ENCODE data around the gene ZNF234. TPM values are rescaled to one million over a fixed set of nuclear protein-coding genes. Genes with fewer than 3 reads are reported as not detected.

Gene ZNF234
- total RNA-seq, 1 experiment from 2014 or later: 6.4 TPM

DNA sequence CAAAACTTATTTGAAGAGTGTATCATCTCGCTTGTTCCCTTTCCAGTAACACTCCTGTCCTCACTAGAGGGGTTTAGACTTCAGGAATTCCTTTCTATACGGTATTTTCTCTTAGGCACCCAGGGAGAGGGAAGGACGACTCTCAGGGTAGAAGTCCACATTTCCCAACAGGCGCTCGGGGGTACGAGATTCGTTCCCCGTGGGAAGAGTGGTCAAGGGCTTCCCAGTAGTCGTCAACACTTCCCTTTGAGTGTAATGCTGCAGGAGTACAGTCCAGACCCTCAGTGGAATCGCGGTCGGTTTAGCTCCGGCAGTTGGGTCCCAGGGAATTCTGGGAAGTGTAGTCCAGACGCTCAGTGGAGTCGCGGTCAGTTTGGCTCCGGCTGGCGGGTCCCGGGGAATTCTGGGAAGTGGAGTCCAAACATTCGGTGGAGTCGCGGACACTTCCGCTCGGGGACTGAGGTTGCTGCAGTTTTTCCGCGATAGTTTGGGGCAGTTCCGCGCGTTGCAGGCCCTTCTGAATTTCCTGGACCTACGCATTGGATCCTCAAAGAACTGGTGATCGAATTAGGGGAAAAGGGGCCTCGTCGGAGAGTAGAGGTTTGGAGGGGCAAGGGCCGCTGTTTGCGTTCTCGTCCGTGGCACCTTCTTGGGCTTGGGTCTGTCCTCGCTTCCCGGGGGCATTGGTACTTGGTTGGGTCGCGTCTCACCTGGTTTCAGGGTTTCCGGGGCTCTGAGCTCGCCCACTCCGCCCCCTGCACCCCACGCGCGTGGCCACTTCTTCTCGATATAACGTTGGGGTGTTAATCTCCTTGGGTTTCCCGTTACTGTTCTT, 47.2 kb upstream of the ZNF234 start, which contains the start of gene ZNF224:
ZNF224 (plus strand) TSS at position 431 of the 835 bp plus-strand sequence. CDS start 3,513 bp downstream, outside the sequence.
- TF ChIP-seq POLR2AphosphoS5 (IDR thresholded peaks at IDR 0.05; ENCODE audit: low read depth, low read length) (peak; percentile 61; the same call in 1 of the 2 replicates), SIN3A (IDR thresholded peaks at IDR 0.05; ENCODE audit: borderline replicate concordance, insufficient read depth, low read depth, low read length) (no peak; the same call in 1 of the 2 replicates)
- Histone ChIP-seq H3K36me3 (ENCODE audit: control insufficient read depth, insufficient read depth, low read length) (peaks cover 2% of the 10 kb centered on the region; the same call in 1 of the 2 replicates), H3K4me1 (ENCODE audit: control insufficient read depth, insufficient read depth, low read length) (no peaks in the 10 kb centered on the region), H3K27me3 (ENCODE audit: control insufficient read depth, insufficient read depth, low read length) (no peaks in the 10 kb centered on the region), H3K9me3 (ENCODE audit: control insufficient read depth, insufficient read depth, low read depth, low read length) (no peaks in the 10 kb centered on the region), H3K27ac (ENCODE audit: low read length) (peak within 1 kb of the TSS; percentile 87), H3K4me3 (ENCODE audit: low read depth in 2 of 2, low read length in 2 of 2) (peak within 1 kb of the TSS; percentile 88 to 93)
- DNase-seq (ENCODE audit: low read depth, low spot score) (no peak), ATAC-seq (peak; percentile 98)
- BruUV-seq (replicated peaks): no TSS peak
- CTCF ChIA-PET: interaction anchor here (0.7 kb wide), 1 partner anchor 406 kb away, joined by 3 read pairs; the partner anchor contains the start of gene ZNF180
- POLR2A ChIA-PET: no interaction called here
- intact Hi-C loops (cut with micrococcal nuclease; ENCODE audit: unreplicated experiment): no loop called here
- in situ Hi-C loops (cut with HindIII; ENCODE audit: low pct_unique_long_range_greater_than_20kb, low sequenced_read_pairs): no loop called here

DNA sequence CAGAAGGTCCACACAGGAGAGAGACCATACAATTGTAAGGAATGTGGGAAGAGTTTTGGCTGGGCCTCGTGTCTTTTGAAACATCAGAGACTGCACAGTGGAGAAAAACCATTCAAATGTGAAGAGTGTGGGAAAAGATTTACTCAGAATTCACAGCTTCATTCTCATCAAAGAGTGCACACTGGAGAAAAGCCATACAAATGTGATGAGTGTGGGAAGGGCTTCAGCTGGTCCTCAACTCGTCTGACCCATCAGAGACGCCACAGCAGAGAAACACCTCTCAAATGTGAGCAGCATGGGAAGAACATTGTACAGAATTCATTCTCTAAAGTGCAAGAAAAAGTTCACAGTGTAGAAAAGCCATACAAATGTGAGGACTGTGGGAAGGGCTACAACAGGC, 33.6 kb upstream of the ZNF234 start:
- no peak for DNase-seq (ENCODE audit: low read depth, low spot score)
- no peak overlapping the region for H3K27ac ChIP-seq (ENCODE audit: low read length)
- CTCF ChIA-PET: no interaction called here
- intact Hi-C loops (cut with micrococcal nuclease; ENCODE audit: unreplicated experiment): no loop called here
- in situ Hi-C loops (cut with HindIII; ENCODE audit: low pct_unique_long_range_greater_than_20kb, low sequenced_read_pairs): no loop called here
- no peak for ATAC-seq
- BruUV-seq (replicated peaks): no TSS peak
- H3K27me3 ChIP-seq (ENCODE audit: control insufficient read depth, insufficient read depth, low read length): no peaks in the 10 kb centered on the region
- POLR2A ChIA-PET: no interaction called here
- H3K4me1 ChIP-seq (ENCODE audit: control insufficient read depth, insufficient read depth, low read length): no peaks in the 10 kb centered on the region
- H3K4me3 ChIP-seq (ENCODE audit: low read depth in 2 of 2, low read length in 2 of 2): no peak overlapping the region
- H3K36me3 ChIP-seq (ENCODE audit: control insufficient read depth, insufficient read depth, low read length): no peaks in the 10 kb centered on the region; the same call in 1 of the 2 replicates
- peaks cover 39% of the 10 kb centered on the region; the same call in 1 of the 2 replicates for H3K9me3 ChIP-seq (ENCODE audit: control insufficient read depth, insufficient read depth, low read depth, low read length)
- no peak for TF ChIP-seq POLR2AphosphoS5 (IDR thresholded peaks at IDR 0.05; ENCODE audit: low read depth, low read length)
- no peak for TF ChIP-seq SIN3A (IDR thresholded peaks at IDR 0.05; ENCODE audit: borderline replicate concordance, insufficient read depth, low read depth, low read length)
- TF ChIP-seq, protein P1, sequence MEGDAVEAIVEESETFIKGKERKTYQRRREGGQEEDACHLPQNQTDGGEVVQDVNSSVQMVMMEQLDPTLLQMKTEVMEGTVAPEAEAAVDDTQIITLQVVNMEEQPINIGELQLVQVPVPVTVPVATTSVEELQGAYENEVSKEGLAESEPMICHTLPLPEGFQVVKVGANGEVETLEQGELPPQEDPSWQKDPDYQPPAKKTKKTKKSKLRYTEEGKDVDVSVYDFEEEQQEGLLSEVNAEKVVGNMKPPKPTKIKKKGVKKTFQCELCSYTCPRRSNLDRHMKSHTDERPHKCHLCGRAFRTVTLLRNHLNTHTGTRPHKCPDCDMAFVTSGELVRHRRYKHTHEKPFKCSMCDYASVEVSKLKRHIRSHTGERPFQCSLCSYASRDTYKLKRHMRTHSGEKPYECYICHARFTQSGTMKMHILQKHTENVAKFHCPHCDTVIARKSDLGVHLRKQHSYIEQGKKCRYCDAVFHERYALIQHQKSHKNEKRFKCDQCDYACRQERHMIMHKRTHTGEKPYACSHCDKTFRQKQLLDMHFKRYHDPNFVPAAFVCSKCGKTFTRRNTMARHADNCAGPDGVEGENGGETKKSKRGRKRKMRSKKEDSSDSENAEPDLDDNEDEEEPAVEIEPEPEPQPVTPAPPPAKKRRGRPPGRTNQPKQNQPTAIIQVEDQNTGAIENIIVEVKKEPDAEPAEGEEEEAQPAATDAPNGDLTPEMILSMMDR (IDR thresholded peaks at IDR 0.05): no peak
- TF ChIP-seq TCF7L2 (IDR thresholded peaks at IDR 0.05; ENCODE audit: low read depth, low read length): no peak
- TF ChIP-seq, protein P2, sequence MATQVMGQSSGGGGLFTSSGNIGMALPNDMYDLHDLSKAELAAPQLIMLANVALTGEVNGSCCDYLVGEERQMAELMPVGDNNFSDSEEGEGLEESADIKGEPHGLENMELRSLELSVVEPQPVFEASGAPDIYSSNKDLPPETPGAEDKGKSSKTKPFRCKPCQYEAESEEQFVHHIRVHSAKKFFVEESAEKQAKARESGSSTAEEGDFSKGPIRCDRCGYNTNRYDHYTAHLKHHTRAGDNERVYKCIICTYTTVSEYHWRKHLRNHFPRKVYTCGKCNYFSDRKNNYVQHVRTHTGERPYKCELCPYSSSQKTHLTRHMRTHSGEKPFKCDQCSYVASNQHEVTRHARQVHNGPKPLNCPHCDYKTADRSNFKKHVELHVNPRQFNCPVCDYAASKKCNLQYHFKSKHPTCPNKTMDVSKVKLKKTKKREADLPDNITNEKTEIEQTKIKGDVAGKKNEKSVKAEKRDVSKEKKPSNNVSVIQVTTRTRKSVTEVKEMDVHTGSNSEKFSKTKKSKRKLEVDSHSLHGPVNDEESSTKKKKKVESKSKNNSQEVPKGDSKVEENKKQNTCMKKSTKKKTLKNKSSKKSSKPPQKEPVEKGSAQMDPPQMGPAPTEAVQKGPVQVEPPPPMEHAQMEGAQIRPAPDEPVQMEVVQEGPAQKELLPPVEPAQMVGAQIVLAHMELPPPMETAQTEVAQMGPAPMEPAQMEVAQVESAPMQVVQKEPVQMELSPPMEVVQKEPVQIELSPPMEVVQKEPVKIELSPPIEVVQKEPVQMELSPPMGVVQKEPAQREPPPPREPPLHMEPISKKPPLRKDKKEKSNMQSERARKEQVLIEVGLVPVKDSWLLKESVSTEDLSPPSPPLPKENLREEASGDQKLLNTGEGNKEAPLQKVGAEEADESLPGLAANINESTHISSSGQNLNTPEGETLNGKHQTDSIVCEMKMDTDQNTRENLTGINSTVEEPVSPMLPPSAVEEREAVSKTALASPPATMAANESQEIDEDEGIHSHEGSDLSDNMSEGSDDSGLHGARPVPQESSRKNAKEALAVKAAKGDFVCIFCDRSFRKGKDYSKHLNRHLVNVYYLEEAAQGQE (IDR thresholded peaks at IDR 0.05; ENCODE audit: insufficient read depth in 1 of 2, low read depth in 2 of 2, low read length in 1 of 2): no peak

Measured in Panc1 (cell line).